Liver (tissue), 9 donors: ENCODE results near the gene DHRSX. TPM values are rescaled to one million over a fixed set of nuclear protein-coding genes. Genes with fewer than 3 reads are reported as not detected.

Experiments used
- DNase-seq: peaks from one replicate; pipeline ENCODE4 v3.0.0-alpha.2; 2017; ENCODE audit warnings: low spot score
- H3K27ac ChIP-seq, 2 donors: one replicate each; pipeline ENCODE4 v1.7.0; 2013; ENCODE audit warnings: inconsistent platforms in 2 of 2, low read length in 2 of 2, control low read depth in 1 of 2, low read depth in 1 of 2, mild to moderate bottlenecking in 1 of 2
- H3K27me3 ChIP-seq, 4 donors: one replicate each; pipeline versions ENCODE4 v1.6.1 to v1.7.0; 2013; ENCODE audit warnings: low read length in 3 of 4, inconsistent platforms in 1 of 4, mild to moderate bottlenecking in 1 of 4, moderate library complexity in 1 of 4; ENCODE audit not compliant: control insufficient read depth in 4 of 4, insufficient read depth in 4 of 4
- H3K36me3 ChIP-seq, 4 donors: one replicate each; pipeline versions ENCODE4 v1.6.1 to v1.7.0; 2013; ENCODE audit warnings: low read length in 3 of 4, mild to moderate bottlenecking in 3 of 4, low read depth in 1 of 4, moderate library complexity in 1 of 4; ENCODE audit not compliant: control insufficient read depth in 4 of 4, insufficient read depth in 3 of 4
- H3K4me1 ChIP-seq, 4 donors: one replicate each; pipeline versions ENCODE4 v1.6.1 to v1.7.0; 2013; ENCODE audit warnings: low read length in 3 of 4, mild to moderate bottlenecking in 3 of 4, moderate library complexity in 1 of 4; ENCODE audit not compliant: control insufficient read depth in 4 of 4, insufficient read depth in 4 of 4
- H3K4me3 ChIP-seq, 3 donors: one replicate each; pipeline versions ENCODE4 v1.6.1 to v1.7.0; 2013; ENCODE audit warnings: low read length in 3 of 3, control low read depth in 1 of 3, low read depth in 1 of 3, mild to moderate bottlenecking in 1 of 3
- H3K9ac ChIP-seq, 2 donors: one replicate each; pipeline ENCODE4 v1.7.0; 2013; ENCODE audit warnings: low read length in 2 of 2, mild to moderate bottlenecking in 2 of 2, moderate library complexity in 2 of 2, control low read depth in 1 of 2, low read depth in 1 of 2
- H3K9me3 ChIP-seq, 4 donors: one replicate each; pipeline versions ENCODE4 v1.6.1 to v1.7.0; 2013; ENCODE audit warnings: low read length in 3 of 4; ENCODE audit not compliant: control insufficient read depth in 4 of 4
- EGR1 ChIP-seq, 2 donors: IDR thresholded peaks; 2 replicates each; pipeline ENCODE4 v1.6.1; 2016 to 2018; ENCODE audit warnings: antibody characterized with exemption in 2 of 2, low read depth in 2 of 2
- FOXA1 ChIP-seq: IDR thresholded peaks from 2 replicates; pipeline ENCODE4 v1.6.1; 2016; ENCODE audit warnings: antibody characterized with exemption
- FOXA2 ChIP-seq: IDR thresholded peaks from 2 replicates; pipeline ENCODE4 v1.6.1; 2016; ENCODE audit warnings: antibody characterized with exemption
- HNF4G ChIP-seq: IDR thresholded peaks from 2 replicates; pipeline ENCODE4 v1.6.1; 2016; ENCODE audit warnings: antibody characterized with exemption
- JUND ChIP-seq, 2 donors: IDR thresholded peaks; 2 replicates each; pipeline ENCODE4 v1.6.1; 2016; ENCODE audit warnings: antibody characterized with exemption in 2 of 2
- MAX ChIP-seq: IDR thresholded peaks from 2 replicates; pipeline ENCODE4 v1.6.1; 2016; ENCODE audit warnings: antibody characterized with exemption
- NR2F2 ChIP-seq: IDR thresholded peaks from 2 replicates; pipeline ENCODE4 v1.6.1; 2016; ENCODE audit warnings: antibody characterized with exemption
- RAD21 ChIP-seq, 2 donors: IDR thresholded peaks; 2 replicates each; pipeline ENCODE4 v1.6.1; 2016; ENCODE audit warnings: antibody characterized with exemption in 2 of 2, mild to moderate bottlenecking in 2 of 2
- RXRA ChIP-seq, 2 donors: IDR thresholded peaks; 2 replicates each; pipeline ENCODE4 v1.6.1; 2017 to 2018; ENCODE audit warnings: antibody characterized with exemption in 2 of 2, mild to moderate bottlenecking in 1 of 2
- SP1 ChIP-seq: IDR thresholded peaks from 2 replicates; pipeline ENCODE4 v1.6.1; 2018; ENCODE audit warnings: antibody characterized with exemption, mild to moderate bottlenecking
- TAF1 ChIP-seq: conservative IDR thresholded peaks from 2 replicates; pipeline ENCODE4 v1.6.1; 2016; ENCODE audit warnings: antibody characterized with exemption, mild to moderate bottlenecking
- YY1 ChIP-seq: IDR thresholded peaks from 2 replicates; pipeline ENCODE4 v1.6.1; 2016; ENCODE audit warnings: antibody characterized with exemption, mild to moderate bottlenecking
- WGBS: extraction: QIAGEN DNeasy Blood & Tissue Kit; methylation state at CpG from one replicate; pipeline ENCODE4 v1.1.7; 2013; 5-methylcytosine and 5-hydroxymethylcytosine counted together
- polyA plus RNA-seq, 2 donors: library from polyadenylated mRNA; stranded (reverse) in 1 of 2; unstranded in 1 of 2; fragments of 200-250 nt in 1 of 2; fragments of >200 nt in 1 of 2; fragmentation: Nextera tagmentation in 1 of 2; extraction: Ambion mirVana in 1 of 2; gene quantifications; one replicate each; pipeline versions ENCODE4 v1.2.1 to v1.2.3, GENCODE V29; 2013 to 2015
- total RNA-seq, 2 donors: library from RNA; depleted of rRNA; stranded (reverse); fragments of >200 nt; gene quantifications; one replicate each; pipeline ENCODE4 v1.2.3, GENCODE V29; 2014
- TF ChIP-seq, protein P1 (sequence below): fragments of 150-350 bp; IDR thresholded peaks from 2 replicates; pipeline ENCODE4 v1.5.1; 2017; ENCODE audit warnings: improper control_type of control experiment, low read depth, low read length; ENCODE audit not compliant: missing input control
- TF ChIP-seq, protein P2 (sequence below): IDR thresholded peaks from 2 replicates; pipeline ENCODE4 v1.6.1; 2016; ENCODE audit warnings: antibody characterized with exemption
- TF ChIP-seq, protein P3 (sequence below): IDR thresholded peaks from 2 replicates; pipeline ENCODE4 v1.6.1; 2016; ENCODE audit warnings: antibody characterized with exemption
- donor health status: healthy.
- donor health status: healthy.
- donor health status: healthy.
- donor health status: healthy.
- donor health status: healthy.

DHRSX gene
- total and polyA plus RNA-seq, 4 donors: 17.2 to 35.2 (median 23.3) TPM

GRCh38 chrX:2320089-2320488 lies 180.7 kb downstream of the DHRSX start:
- WGBS: 99% methylated on average over 7 of the region's 7 CpGs
- Histone ChIP-seq H3K9ac (no peak overlapping the region), H3K27ac (peak overlapping the region; percentile 90 to 92), H3K36me3 (no peaks in the 10 kb centered on the region), H3K4me1 (peaks cover 2 to 19% (median 8%) of the 10 kb centered on the region in 4 donors), H3K4me3 (no peak overlapping the region), H3K27me3 (no peaks in the 10 kb centered on the region), H3K9me3 (no peaks in the 10 kb centered on the region)
- no peak for DNase-seq
- no peak for TF ChIP-seq RAD21 (IDR thresholded peaks at IDR 0.05)

DNA sequence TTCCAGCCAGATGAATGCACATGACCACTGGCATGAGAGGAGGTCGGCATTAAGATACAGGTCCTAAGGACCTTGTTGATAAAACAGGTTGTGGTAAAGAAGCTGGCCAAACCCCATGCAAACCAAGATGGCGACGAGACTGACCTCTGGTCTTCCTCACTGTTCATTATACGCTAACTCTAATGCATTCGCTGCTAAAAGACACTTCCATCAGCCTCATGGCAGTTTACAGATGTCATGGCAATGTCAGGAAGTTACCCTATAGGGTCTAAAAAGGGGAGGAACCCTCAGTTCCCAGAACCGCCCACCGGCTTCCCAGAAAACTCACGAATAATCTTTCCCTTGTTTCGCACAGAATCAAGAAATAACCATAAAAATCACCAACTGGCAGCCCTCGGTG lies 182.4 kb downstream of the DHRSX start:
- 92% methylated on average over 10 of the region's 10 CpGs for WGBS
- H3K27ac ChIP-seq: peak overlapping the region; percentile 46 to 50
- H3K36me3 ChIP-seq: no peaks in the 10 kb centered on the region
- DNase-seq: no peak
- H3K9ac ChIP-seq: no peak overlapping the region
- H3K4me3 ChIP-seq: no peak overlapping the region
- peaks cover 2 to 19% (median 8%) of the 10 kb centered on the region in 4 donors for H3K4me1 ChIP-seq
- no peaks in the 10 kb centered on the region for H3K27me3 ChIP-seq
- no peaks in the 10 kb centered on the region for H3K9me3 ChIP-seq
- TF ChIP-seq, protein P1, sequence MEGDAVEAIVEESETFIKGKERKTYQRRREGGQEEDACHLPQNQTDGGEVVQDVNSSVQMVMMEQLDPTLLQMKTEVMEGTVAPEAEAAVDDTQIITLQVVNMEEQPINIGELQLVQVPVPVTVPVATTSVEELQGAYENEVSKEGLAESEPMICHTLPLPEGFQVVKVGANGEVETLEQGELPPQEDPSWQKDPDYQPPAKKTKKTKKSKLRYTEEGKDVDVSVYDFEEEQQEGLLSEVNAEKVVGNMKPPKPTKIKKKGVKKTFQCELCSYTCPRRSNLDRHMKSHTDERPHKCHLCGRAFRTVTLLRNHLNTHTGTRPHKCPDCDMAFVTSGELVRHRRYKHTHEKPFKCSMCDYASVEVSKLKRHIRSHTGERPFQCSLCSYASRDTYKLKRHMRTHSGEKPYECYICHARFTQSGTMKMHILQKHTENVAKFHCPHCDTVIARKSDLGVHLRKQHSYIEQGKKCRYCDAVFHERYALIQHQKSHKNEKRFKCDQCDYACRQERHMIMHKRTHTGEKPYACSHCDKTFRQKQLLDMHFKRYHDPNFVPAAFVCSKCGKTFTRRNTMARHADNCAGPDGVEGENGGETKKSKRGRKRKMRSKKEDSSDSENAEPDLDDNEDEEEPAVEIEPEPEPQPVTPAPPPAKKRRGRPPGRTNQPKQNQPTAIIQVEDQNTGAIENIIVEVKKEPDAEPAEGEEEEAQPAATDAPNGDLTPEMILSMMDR: no peak
- TF ChIP-seq MAX: no peak

GRCh38 chrX:2317527-2318055 lies 183.2 kb downstream of the DHRSX start:
- Histone ChIP-seq H3K9me3 (no peaks in the 10 kb centered on the region), H3K27me3 (no peaks in the 10 kb centered on the region), H3K9ac (no peak overlapping the region), H3K36me3 (no peaks in the 10 kb centered on the region), H3K4me1 (peaks cover 2 to 19% (median 8%) of the 10 kb centered on the region in 4 donors), H3K4me3 (no peak overlapping the region), H3K27ac (no peak overlapping the region)
- WGBS: 88% methylated on average over 8 of the region's 8 CpGs
- TF ChIP-seq FOXA1 (no peak), TAF1 (no peak), SP1 (no peak)
- TF ChIP-seq, protein P1: no peak
- no peak for DNase-seq

DNA sequence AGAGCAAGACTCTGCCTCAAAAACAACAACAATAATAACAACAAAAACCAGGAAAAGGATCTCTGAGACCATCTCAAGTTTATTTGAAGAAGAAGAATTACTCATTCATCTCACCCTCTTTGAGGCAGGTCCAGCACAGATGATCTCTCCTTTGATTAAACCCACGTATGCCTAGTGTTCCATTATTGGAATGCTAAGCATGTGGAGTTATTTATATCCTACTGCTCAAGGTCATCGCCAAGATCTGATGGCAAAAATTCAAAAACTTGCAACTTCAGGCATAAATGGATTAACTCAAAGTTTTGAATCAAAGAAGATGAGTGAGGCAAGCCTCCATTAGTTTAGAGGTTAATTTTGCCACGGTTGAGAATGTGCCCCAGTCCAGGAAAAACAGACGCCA lies 184.2 kb downstream of the DHRSX start:
- Histone ChIP-seq H3K27me3 (no peaks in the 10 kb centered on the region), H3K36me3 (no peaks in the 10 kb centered on the region), H3K9ac (no peak overlapping the region), H3K27ac (no peak overlapping the region), H3K9me3 (no peaks in the 10 kb centered on the region), H3K4me1 (peaks cover 2 to 16% (median 8%) of the 10 kb centered on the region in 4 donors), H3K4me3 (no peak overlapping the region)
- DNase-seq: no peak
- WGBS: 87% methylated on average over 4 of the region's 4 CpGs
- TF ChIP-seq, protein P2, sequence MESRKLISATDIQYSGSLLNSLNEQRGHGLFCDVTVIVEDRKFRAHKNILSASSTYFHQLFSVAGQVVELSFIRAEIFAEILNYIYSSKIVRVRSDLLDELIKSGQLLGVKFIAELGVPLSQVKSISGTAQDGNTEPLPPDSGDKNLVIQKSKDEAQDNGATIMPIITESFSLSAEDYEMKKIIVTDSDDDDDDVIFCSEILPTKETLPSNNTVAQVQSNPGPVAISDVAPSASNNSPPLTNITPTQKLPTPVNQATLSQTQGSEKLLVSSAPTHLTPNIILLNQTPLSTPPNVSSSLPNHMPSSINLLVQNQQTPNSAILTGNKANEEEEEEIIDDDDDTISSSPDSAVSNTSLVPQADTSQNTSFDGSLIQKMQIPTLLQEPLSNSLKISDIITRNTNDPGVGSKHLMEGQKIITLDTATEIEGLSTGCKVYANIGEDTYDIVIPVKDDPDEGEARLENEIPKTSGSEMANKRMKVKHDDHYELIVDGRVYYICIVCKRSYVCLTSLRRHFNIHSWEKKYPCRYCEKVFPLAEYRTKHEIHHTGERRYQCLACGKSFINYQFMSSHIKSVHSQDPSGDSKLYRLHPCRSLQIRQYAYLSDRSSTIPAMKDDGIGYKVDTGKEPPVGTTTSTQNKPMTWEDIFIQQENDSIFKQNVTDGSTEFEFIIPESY: no peak
- TF ChIP-seq, protein P3, sequence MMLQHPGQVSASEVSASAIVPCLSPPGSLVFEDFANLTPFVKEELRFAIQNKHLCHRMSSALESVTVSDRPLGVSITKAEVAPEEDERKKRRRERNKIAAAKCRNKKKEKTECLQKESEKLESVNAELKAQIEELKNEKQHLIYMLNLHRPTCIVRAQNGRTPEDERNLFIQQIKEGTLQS: no peak
- no peak for TF ChIP-seq TAF1
- no peak for TF ChIP-seq FOXA2
- no peak for TF ChIP-seq EGR1 (IDR thresholded peaks at IDR 0.05; ENCODE audit: low read depth in 2 of 2)
- no peak for TF ChIP-seq YY1
- TF ChIP-seq RAD21 (IDR thresholded peaks at IDR 0.05): no peak
- TF ChIP-seq HNF4G: no peak
- TF ChIP-seq SP1: no peak
- no peak for TF ChIP-seq NR2F2
- no peak for TF ChIP-seq MAX
- TF ChIP-seq RXRA (IDR thresholded peaks at IDR 0.05): no peak
- no peak for TF ChIP-seq JUND (IDR thresholded peaks at IDR 0.05)
